Measurements from ENCODE around the gene NR1H4. TPM values are rescaled to one million over a fixed set of nuclear protein-coding genes. Genes with fewer than 3 reads are reported as not detected.
A peak's percentile ranks its signal among the peaks of the same experiment; 100 is the strongest.

Gene NR1H4
- total and polyA plus RNA-seq, 9 of the 15 experiments (the other 6 are each of a cell fraction or from before 2014, with no cell fraction given), result 0.03 TPM; not detected in 8

DNA sequence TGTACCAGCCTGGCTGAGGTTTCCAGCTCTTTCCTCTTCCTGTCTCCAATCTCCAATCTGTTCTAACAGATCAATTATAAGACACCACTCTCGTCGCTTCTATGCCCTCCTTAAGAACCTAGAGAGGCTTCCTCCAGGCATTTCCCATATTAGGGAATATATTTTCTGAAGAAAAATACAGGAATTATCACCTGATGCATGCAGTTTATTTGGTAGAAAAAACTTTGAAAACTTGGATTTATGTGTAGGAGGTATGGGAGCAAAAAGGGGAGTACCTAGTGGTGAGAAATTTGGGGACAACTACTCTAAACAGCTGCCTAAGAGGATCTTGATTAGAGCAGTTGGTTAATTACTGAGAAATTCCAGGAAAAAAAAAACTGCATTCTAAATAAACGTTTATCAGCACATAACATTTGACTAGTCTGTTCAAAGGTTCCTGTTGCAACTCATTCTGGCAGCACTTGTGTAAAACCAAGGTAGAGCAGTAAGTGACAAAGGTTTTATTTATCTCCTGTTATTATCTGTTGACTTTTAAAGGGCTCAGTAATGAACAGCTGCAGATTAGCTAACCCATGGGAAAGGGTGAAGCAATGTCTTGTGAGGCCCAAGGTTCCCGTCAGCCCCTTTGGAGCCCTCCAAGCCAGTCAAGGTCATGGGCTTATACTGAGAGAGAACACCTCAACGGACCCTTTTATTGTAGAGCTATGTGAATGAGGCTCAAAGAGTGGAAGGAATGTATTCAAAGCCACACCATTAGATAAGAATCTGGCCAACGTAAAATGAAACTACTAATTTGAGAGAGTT, 36.4 kb upstream of the NR1H4 start (continued):
- TF ChIP-seq ZMIZ1 (IDR thresholded peaks at IDR 0.05; ENCODE audit: low read depth in 2 of 2, low read length in 2 of 2) (0 out of 4 replicates have a peak, but pooled peaks of 1 of the 2 experiments have one; percentile 23), ZNF263 (CRISPR knock-in tag; IDR thresholded peaks at IDR 0.05; ENCODE audit: borderline replicate concordance) (no peak), FOXA1 (IDR thresholded peaks at IDR 0.05; ENCODE audit: borderline replicate concordance) (no peak), CHCHD3 (CRISPR knock-in tag; IDR thresholded peaks at IDR 0.05) (no peak), TCF3 (CRISPR knock-in tag; IDR thresholded peaks at IDR 0.05) (peak; percentile 68), GABPA (tag; conservative IDR thresholded peaks at IDR 0.05; ENCODE audit: low read depth) (peak; percentile 30; the same call in 1 of the 2 replicates), TAL1 (IDR thresholded peaks at IDR 0.05) (peak; percentile 72), FOXM1 (IDR thresholded peaks at IDR 0.05; ENCODE audit: low read depth) (peak; percentile 79; the same call in 1 of the 2 replicates), FOXM1 (CRISPR knock-in tag; IDR thresholded peaks at IDR 0.05; ENCODE audit: low read depth) (no peak), CHD1 (IDR thresholded peaks at IDR 0.05; ENCODE audit: low read length) (no peak), ZC3H4 (CRISPR knock-in tag; IDR thresholded peaks at IDR 0.05; ENCODE audit: borderline replicate concordance) (no peak), ARID1B (IDR thresholded peaks at IDR 0.05) (peak; percentile 82), ZNF589 (CRISPR knock-in tag; IDR thresholded peaks at IDR 0.05; ENCODE audit: low read depth) (0 out of 2 replicates have a peak, but pooled peaks have one; percentile 68), CBX1 (IDR thresholded peaks at IDR 0.05; ENCODE audit: low read depth) (no peak), SP1 (CRISPR knock-in tag; IDR thresholded peaks at IDR 0.05) (no peak), TBL1XR1 (IDR thresholded peaks at IDR 0.05; ENCODE audit: low read length in 2 of 2) (peak in 1 of 2 experiments; percentile 54; a peak in 1 of 4 replicates), FOXA3 (CRISPR knock-in tag; conservative IDR thresholded peaks at IDR 0.05 in 1 of 2, IDR thresholded peaks at IDR 0.05 in 1 of 2) (peak in 1 of 2 experiments; percentile 35; a peak in 1 of 4 replicates), CEBPB (tag; IDR thresholded peaks at IDR 0.05) (peak; percentile 83), HNRNPH1 (optimal IDR thresholded peaks at IDR 0.05; ENCODE audit: low read depth, low read length) (no peak), YBX1 (IDR thresholded peaks at IDR 0.05) (no peak), ZNF384 (IDR thresholded peaks at IDR 0.05; ENCODE audit: low read depth, low read length) (peak; percentile 79), FIP1L1 (IDR thresholded peaks at IDR 0.05; ENCODE audit: low read depth, low read length, poor library complexity, severe bottlenecking) (no peak), CHD4 (IDR thresholded peaks at IDR 0.05; ENCODE audit: insufficient read depth, insufficient replicate concordance, low read depth, low read length, poor library complexity, severe bottlenecking) (no peak), TEAD4 (IDR thresholded peaks at IDR 0.05; ENCODE audit: low read length) (peak; percentile 75; the same call in 1 of the 2 replicates), TEAD4 (CRISPR knock-in tag; IDR thresholded peaks at IDR 0.05; ENCODE audit: borderline replicate concordance) (no peak), DACH1 (IDR thresholded peaks at IDR 0.05; ENCODE audit: partially characterized antibody) (peak; percentile 50)

Measured in K562 (cell line).